K562 (cell line): ENCODE results near the gene AIFM1. TPM values are rescaled to one million over a fixed set of nuclear protein-coding genes. Genes with fewer than 3 reads are reported as not detected.

ENCODE experiments used
- EZH2 ChIP-seq: IDR thresholded peaks from 2 replicates; pipeline ENCODE4 v1.6.1; 2012; ENCODE audit warnings: low read depth, mild to moderate bottlenecking, inconsistent platforms, low read length, borderline replicate concordance
- FOXA3 ChIP-seq, 2 experiments: fragments of 450-650 bp in 1 of 2; sonication (generic) in 1 of 2; formaldehyde crosslinking; IDR thresholded peaks in 1 of 2; conservative IDR thresholded peaks in 1 of 2; 2 replicates each; pipeline versions ENCODE4 v1.4.0 to v1.8.0; 2020 to 2022; ENCODE audit warnings: mild to moderate bottlenecking in 2 of 2, missing genetic modification reagents in 1 of 2
- FOXJ3 ChIP-seq: sonication (generic); formaldehyde crosslinking; IDR thresholded peaks from 2 replicates; pipeline ENCODE4 v1.4.0; 2020; ENCODE audit warnings: mild to moderate bottlenecking, missing genetic modification reagents
- GATA2 ChIP-seq: sonication (generic); formaldehyde crosslinking; IDR thresholded peaks from 2 replicates; pipeline ENCODE4 v1.4.0; 2020; ENCODE audit warnings: mild to moderate bottlenecking, missing genetic modification reagents
- HMG20A ChIP-seq: fragments of 450-650 bp; formaldehyde crosslinking; conservative IDR thresholded peaks from 2 replicates; pipeline ENCODE4 v1.4.0; 2020; ENCODE audit warnings: mild to moderate bottlenecking, mixed read lengths
- HNRNPL ChIP-seq: fragments of 200-400 bp; formaldehyde crosslinking; IDR thresholded peaks from 2 replicates; pipeline ENCODE4 v1.6.1; 2017; ENCODE audit warnings: low read depth, mild to moderate bottlenecking, low read length
- MTF1 ChIP-seq: fragments of 250-450 bp; sonication (Bioruptor Pico); IDR thresholded peaks from 2 replicates; pipeline ENCODE4 v1.9.0; 2021; ENCODE audit warnings: moderate library complexity, mild to moderate bottlenecking, inconsistent platforms, borderline replicate concordance
- MYBL2 ChIP-seq, 2 experiments: fragments of 450-650 bp in 1 of 2; sonication (generic) in 1 of 2; formaldehyde crosslinking in 1 of 2; IDR thresholded peaks; 2 replicates each; pipeline versions ENCODE4 v1.6.1 to v1.8.1; 2017 to 2022; ENCODE audit warnings: borderline replicate concordance in 1 of 2, inconsistent platforms in 1 of 2, low read depth in 1 of 2, mild to moderate bottlenecking in 1 of 2, missing genetic modification reagents in 1 of 2, moderate library complexity in 1 of 2
- NCOR1 ChIP-seq: fragments of 450-650 bp; IDR thresholded peaks from 2 replicates; pipeline ENCODE4 v1.6.1; 2016; ENCODE audit warnings: mild to moderate bottlenecking, moderate library complexity
- NFIX ChIP-seq: fragments of 250-450 bp; sonication (Bioruptor Pico); IDR thresholded peaks from 2 replicates; pipeline ENCODE4 v1.4.0; 2020; ENCODE audit warnings: low read depth, mild to moderate bottlenecking, moderate library complexity
- NR3C1 ChIP-seq: sonication (generic); formaldehyde crosslinking; IDR thresholded peaks from 2 replicates; pipeline ENCODE4 v1.8.1; 2022; ENCODE audit warnings: missing genetic modification reagents
- RBFOX2 ChIP-seq: fragments of 200-400 bp; formaldehyde crosslinking; IDR thresholded peaks from 2 replicates; pipeline ENCODE4 v1.6.1; 2017; ENCODE audit warnings: low read depth, mild to moderate bottlenecking, low read length, moderate library complexity
- SIN3B ChIP-seq: fragments of 450-650 bp; IDR thresholded peaks from 2 replicates; pipeline ENCODE4 v1.6.1; 2017; ENCODE audit warnings: low read depth, mild to moderate bottlenecking, moderate library complexity
- SP2 ChIP-seq: IDR thresholded peaks from 2 replicates; pipeline ENCODE4 v1.6.1; 2011; ENCODE audit warnings: mild to moderate bottlenecking, low read depth, low read length, moderate library complexity; ENCODE audit not compliant: poor library complexity, severe bottlenecking; ENCODE audit errors: extremely low read depth
- TEAD1 ChIP-seq, 2 experiments: fragments of 450-650 bp in 1 of 2; sonication (generic) in 1 of 2; formaldehyde crosslinking; IDR thresholded peaks; 2 replicates each; pipeline versions ENCODE4 v1.4.0 to v1.8.0; 2020 to 2022; ENCODE audit warnings: mild to moderate bottlenecking in 2 of 2, missing genetic modification reagents in 1 of 2
- TOE1 ChIP-seq, 2 experiments: fragments of 450-650 bp in 1 of 2; sonication (generic) in 1 of 2; formaldehyde crosslinking in 1 of 2; IDR thresholded peaks; 2 replicates each; pipeline versions ENCODE4 v1.7.1 to v1.8.0; 2016 to 2022; ENCODE audit warnings: borderline replicate concordance in 2 of 2, mild to moderate bottlenecking in 2 of 2, antibody characterized with exemption in 1 of 2, inconsistent platforms in 1 of 2, low read depth in 1 of 2, missing genetic modification reagents in 1 of 2, moderate library complexity in 1 of 2
- YY1 ChIP-seq, 3 experiments: IDR thresholded peaks; 2 replicates each; pipeline ENCODE4 v1.6.1; 2011; ENCODE audit warnings: low read length in 2 of 3, mild to moderate bottlenecking in 2 of 3, moderate library complexity in 2 of 3, borderline replicate concordance in 1 of 3, control low read depth in 1 of 3, low read depth in 1 of 3; ENCODE audit not compliant: insufficient read depth in 3 of 3, insufficient replicate concordance in 2 of 3, control insufficient read depth in 1 of 3, insufficient read length in 1 of 3; ENCODE audit errors: extremely low read depth in 1 of 3
- ZNF785 ChIP-seq: fragments of 250-450 bp; sonication (Bioruptor Pico); IDR thresholded peaks from 2 replicates; pipeline ENCODE4 v1.4.0; 2020; ENCODE audit warnings: mild to moderate bottlenecking
- polyA plus RNA-seq, 8 experiments: library from polyadenylated mRNA; depleted of rRNA in 4 of 8; stranded (reverse) in 5 of 8; unstranded in 3 of 8; fragments of >200 nt; fragmentation: Nextera tagmentation in 2 of 8; fragmentation: Illumina TruSeq in 1 of 8; extraction: Ambion mirVana in 2 of 8; extraction: Trizol in 1 of 8; gene quantifications; 2 replicates each; pipeline versions ENCODE4 v1.2.1 to v1.2.3, GENCODE V29; 2011 to 2014; ENCODE audit warnings: inconsistent platforms in 1 of 8, missing spikeins in 1 of 8
- total RNA-seq, 7 experiments: library from RNA; depleted of rRNA in 6 of 7; stranded (reverse); fragments of >200 nt in 6 of 7; fragmentation: Illumina TruSeq in 2 of 7; extraction: Trizol in 2 of 7; gene quantifications; 2 replicates each; pipeline versions ENCODE4 v1.2.1 to v1.2.3, GENCODE V29; 2011 to 2021; ENCODE audit warnings: low replicate concordance in 1 of 7
- TF ChIP-seq, protein P1 (sequence below): sonication (generic); formaldehyde crosslinking; IDR thresholded peaks from 2 replicates; pipeline ENCODE4 v1.8.1; 2022; ENCODE audit warnings: missing genetic modification reagents
- TF ChIP-seq, protein P2 (sequence below): fragments of 450-650 bp; formaldehyde crosslinking; IDR thresholded peaks from 2 replicates; pipeline ENCODE4 v1.4.0; 2022; ENCODE audit warnings: mild to moderate bottlenecking, moderate library complexity

AIFM1 gene
- total and polyA plus RNA-seq, 9 of the 15 experiments (the other 6 are each of a cell fraction or from before 2014, with no cell fraction given) = 51.0 to 117 (median 91.2) TPM

DNA sequence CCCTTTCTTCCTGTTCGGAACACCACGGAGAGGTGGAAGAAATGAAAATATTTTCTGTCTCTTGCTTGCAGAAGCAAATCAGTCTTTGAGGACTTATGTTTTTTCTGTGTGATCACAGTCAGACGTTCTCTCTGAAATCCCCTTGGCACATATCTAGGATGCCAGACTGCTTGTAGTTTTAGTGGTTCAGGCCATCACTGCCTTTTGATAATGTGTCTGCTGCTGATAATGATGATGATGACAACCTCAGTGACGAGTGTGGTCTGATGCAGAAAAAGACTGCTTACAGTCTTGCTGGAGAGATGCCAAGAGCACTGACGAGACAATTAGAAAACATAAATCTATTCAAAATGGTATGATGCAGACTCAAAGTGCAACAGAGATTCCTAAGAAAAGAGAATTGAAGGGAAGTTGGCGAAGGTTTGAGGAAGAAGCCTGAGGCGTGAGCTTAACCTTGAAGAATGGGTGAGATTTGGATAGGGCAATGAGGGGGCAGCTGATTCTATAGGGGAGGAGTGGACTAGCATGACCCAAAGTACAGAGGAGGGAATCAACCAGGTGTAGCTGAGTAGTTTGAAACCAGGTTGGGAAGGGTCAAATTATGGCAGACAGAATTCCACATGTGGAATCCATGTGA, 14.1 kb upstream of the AIFM1 start (continued):
- TF ChIP-seq MTF1 (CRISPR knock-in tag) (no peak), ZNF785 (no peak), SP2 (no peak), NFIX (CRISPR knock-in tag) (no peak), MYBL2 (IDR thresholded peaks at IDR 0.05; ENCODE audit: low read depth) (no peak), MYBL2 (CRISPR knock-in tag; IDR thresholded peaks at IDR 0.05; ENCODE audit: borderline replicate concordance) (no peak), FOXJ3 (CRISPR knock-in tag) (no peak), HNRNPL (no peak), YY1 (IDR thresholded peaks at IDR 0.05; ENCODE audit: borderline replicate concordance in 1 of 3, control insufficient read depth in 1 of 3, extremely low read depth in 1 of 3, insufficient read depth in 3 of 3, insufficient read length in 1 of 3, insufficient replicate concordance in 2 of 3, low read depth in 1 of 3, low read length in 2 of 3) (no peak), RBFOX2 (no peak), NCOR1 (peak; percentile 99), NR3C1 (no peak), FOXA3 (CRISPR knock-in tag; conservative IDR thresholded peaks at IDR 0.05 in 1 of 2, IDR thresholded peaks at IDR 0.05 in 1 of 2) (no peak), TOE1 (IDR thresholded peaks at IDR 0.05; ENCODE audit: borderline replicate concordance) (0 out of 2 replicates have a peak, but pooled peaks have one; percentile 62), TOE1 (CRISPR knock-in tag; IDR thresholded peaks at IDR 0.05; ENCODE audit: borderline replicate concordance, low read depth) (no peak), SIN3B (no peak), GATA2 (CRISPR knock-in tag) (peak; percentile 95), HMG20A (CRISPR knock-in tag) (no peak), TEAD1 (CRISPR knock-in tag; IDR thresholded peaks at IDR 0.05) (peak in 1 of 2 experiments; percentile 32; a peak in 1 of 4 replicates), EZH2 (no peak; the same call in 1 of the 2 replicates)
- TF ChIP-seq, protein P1, sequence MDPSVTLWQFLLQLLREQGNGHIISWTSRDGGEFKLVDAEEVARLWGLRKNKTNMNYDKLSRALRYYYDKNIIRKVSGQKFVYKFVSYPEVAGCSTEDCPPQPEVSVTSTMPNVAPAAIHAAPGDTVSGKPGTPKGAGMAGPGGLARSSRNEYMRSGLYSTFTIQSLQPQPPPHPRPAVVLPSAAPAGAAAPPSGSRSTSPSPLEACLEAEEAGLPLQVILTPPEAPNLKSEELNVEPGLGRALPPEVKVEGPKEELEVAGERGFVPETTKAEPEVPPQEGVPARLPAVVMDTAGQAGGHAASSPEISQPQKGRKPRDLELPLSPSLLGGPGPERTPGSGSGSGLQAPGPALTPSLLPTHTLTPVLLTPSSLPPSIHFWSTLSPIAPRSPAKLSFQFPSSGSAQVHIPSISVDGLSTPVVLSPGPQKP (CRISPR knock-in tag) = no peak
- TF ChIP-seq, protein P2, sequence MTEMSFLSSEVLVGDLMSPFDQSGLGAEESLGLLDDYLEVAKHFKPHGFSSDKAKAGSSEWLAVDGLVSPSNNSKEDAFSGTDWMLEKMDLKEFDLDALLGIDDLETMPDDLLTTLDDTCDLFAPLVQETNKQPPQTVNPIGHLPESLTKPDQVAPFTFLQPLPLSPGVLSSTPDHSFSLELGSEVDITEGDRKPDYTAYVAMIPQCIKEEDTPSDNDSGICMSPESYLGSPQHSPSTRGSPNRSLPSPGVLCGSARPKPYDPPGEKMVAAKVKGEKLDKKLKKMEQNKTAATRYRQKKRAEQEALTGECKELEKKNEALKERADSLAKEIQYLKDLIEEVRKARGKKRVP (CRISPR knock-in tag) = no peak
